ENCODE data around the gene GPC6.

GRCh38 chr13:94369972-94370436 is 1143.4 kb downstream of the GPC6 start:
- TF ChIP-seq, protein P1, sequence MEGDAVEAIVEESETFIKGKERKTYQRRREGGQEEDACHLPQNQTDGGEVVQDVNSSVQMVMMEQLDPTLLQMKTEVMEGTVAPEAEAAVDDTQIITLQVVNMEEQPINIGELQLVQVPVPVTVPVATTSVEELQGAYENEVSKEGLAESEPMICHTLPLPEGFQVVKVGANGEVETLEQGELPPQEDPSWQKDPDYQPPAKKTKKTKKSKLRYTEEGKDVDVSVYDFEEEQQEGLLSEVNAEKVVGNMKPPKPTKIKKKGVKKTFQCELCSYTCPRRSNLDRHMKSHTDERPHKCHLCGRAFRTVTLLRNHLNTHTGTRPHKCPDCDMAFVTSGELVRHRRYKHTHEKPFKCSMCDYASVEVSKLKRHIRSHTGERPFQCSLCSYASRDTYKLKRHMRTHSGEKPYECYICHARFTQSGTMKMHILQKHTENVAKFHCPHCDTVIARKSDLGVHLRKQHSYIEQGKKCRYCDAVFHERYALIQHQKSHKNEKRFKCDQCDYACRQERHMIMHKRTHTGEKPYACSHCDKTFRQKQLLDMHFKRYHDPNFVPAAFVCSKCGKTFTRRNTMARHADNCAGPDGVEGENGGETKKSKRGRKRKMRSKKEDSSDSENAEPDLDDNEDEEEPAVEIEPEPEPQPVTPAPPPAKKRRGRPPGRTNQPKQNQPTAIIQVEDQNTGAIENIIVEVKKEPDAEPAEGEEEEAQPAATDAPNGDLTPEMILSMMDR (IDR thresholded peaks at IDR 0.05; ENCODE audit: insufficient read depth, low read length): no peak
- TF ChIP-seq GABPA (IDR thresholded peaks at IDR 0.05; ENCODE audit: low read depth) (no peak), POLR2AphosphoS5 (IDR thresholded peaks at IDR 0.05; ENCODE audit: low read depth) (no peak)
- TF ChIP-seq, protein P2, sequence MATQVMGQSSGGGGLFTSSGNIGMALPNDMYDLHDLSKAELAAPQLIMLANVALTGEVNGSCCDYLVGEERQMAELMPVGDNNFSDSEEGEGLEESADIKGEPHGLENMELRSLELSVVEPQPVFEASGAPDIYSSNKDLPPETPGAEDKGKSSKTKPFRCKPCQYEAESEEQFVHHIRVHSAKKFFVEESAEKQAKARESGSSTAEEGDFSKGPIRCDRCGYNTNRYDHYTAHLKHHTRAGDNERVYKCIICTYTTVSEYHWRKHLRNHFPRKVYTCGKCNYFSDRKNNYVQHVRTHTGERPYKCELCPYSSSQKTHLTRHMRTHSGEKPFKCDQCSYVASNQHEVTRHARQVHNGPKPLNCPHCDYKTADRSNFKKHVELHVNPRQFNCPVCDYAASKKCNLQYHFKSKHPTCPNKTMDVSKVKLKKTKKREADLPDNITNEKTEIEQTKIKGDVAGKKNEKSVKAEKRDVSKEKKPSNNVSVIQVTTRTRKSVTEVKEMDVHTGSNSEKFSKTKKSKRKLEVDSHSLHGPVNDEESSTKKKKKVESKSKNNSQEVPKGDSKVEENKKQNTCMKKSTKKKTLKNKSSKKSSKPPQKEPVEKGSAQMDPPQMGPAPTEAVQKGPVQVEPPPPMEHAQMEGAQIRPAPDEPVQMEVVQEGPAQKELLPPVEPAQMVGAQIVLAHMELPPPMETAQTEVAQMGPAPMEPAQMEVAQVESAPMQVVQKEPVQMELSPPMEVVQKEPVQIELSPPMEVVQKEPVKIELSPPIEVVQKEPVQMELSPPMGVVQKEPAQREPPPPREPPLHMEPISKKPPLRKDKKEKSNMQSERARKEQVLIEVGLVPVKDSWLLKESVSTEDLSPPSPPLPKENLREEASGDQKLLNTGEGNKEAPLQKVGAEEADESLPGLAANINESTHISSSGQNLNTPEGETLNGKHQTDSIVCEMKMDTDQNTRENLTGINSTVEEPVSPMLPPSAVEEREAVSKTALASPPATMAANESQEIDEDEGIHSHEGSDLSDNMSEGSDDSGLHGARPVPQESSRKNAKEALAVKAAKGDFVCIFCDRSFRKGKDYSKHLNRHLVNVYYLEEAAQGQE (IDR thresholded peaks at IDR 0.05; ENCODE audit: insufficient replicate concordance, low read depth): no peak

Data from HL-60 (cell line).